ENCODE measurements around the gene CREB3L4.

The CREB3L4 gene

GRCh38 chr1:153973071-153973470 is 5.4 kb downstream of the CREB3L4 start:
- Histone ChIP-seq H3K27ac (ENCODE audit: low read depth, low read length) (no peak overlapping the region), H3K4me1 (ENCODE audit: control insufficient read depth, low read length) (peaks cover 28% of the 10 kb centered on the region), H3F3A (ENCODE audit: control insufficient read depth, insufficient read depth) (peaks cover 23% of the 10 kb centered on the region), H4K20me1 (ENCODE audit: control insufficient read depth, insufficient read depth, low read depth, low read length) (no peaks in the 10 kb centered on the region), H3K79me2 (ENCODE audit: control insufficient read depth, low read length) (peaks cover 42% of the 10 kb centered on the region), H3K4me2 (ENCODE audit: low read length) (no peak overlapping the region), H3K9me3 (ENCODE audit: control insufficient read depth, insufficient read depth, low read length) (no peaks in the 10 kb centered on the region), H3K36me3 (ENCODE audit: control insufficient read depth, low read length) (peaks cover 49% of the 10 kb centered on the region), H3K9me2 (replicated peaks; ENCODE audit: control insufficient read depth, low read length) (no peaks in the 10 kb centered on the region), H3K27me3 (ENCODE audit: control insufficient read depth, low read length) (no peaks in the 10 kb centered on the region), H3K4me3 (ENCODE audit: low read length) (no peak overlapping the region)
- TF ChIP-seq CTCF (IDR thresholded peaks at IDR 0.05; ENCODE audit: low read depth, low read length, poor library complexity, severe bottlenecking): no peak
- no peak for TF ChIP-seq EZH2phosphoT487 (IDR thresholded peaks at IDR 0.05; ENCODE audit: borderline replicate concordance, low read length)

- Histone ChIP-seq H3K4me2 (ENCODE audit: low read length) (no peak overlapping the region), H3K27me3 (ENCODE audit: control insufficient read depth, low read length) (no peaks in the 10 kb centered on the region), H3F3A (ENCODE audit: control insufficient read depth, insufficient read depth) (peaks cover 23% of the 10 kb centered on the region), H3K36me3 (ENCODE audit: control insufficient read depth, low read length) (peaks cover 50% of the 10 kb centered on the region), H3K4me1 (ENCODE audit: control insufficient read depth, low read length) (peaks cover 31% of the 10 kb centered on the region), H3K4me3 (ENCODE audit: low read length) (no peak overlapping the region), H3K9me2 (replicated peaks; ENCODE audit: control insufficient read depth, low read length) (no peaks in the 10 kb centered on the region), H3K79me2 (ENCODE audit: control insufficient read depth, low read length) (peaks cover 42% of the 10 kb centered on the region), H3K9me3 (ENCODE audit: control insufficient read depth, insufficient read depth, low read length) (no peaks in the 10 kb centered on the region), H4K20me1 (ENCODE audit: control insufficient read depth, insufficient read depth, low read depth, low read length) (no peaks in the 10 kb centered on the region), H3K27ac (ENCODE audit: low read depth, low read length) (no peak overlapping the region)
- TF ChIP-seq CTCF (IDR thresholded peaks at IDR 0.05; ENCODE audit: low read depth, low read length, poor library complexity, severe bottlenecking): no peak
- no peak for TF ChIP-seq EZH2phosphoT487 (IDR thresholded peaks at IDR 0.05; ENCODE audit: borderline replicate concordance, low read length)
Observed at GRCh38 chr1:153973525-153973924, 5.8 kb downstream of the CREB3L4 start.

GRCh38 chr1:153976819-153977249 is 9.1 kb downstream of the CREB3L4 start:
- H3K9me2 ChIP-seq (replicated peaks; ENCODE audit: control insufficient read depth, low read length): no peaks in the 10 kb centered on the region

More at GRCh38 chr1:153976819-153977249, 9.1 kb downstream of the CREB3L4 start:
- peak overlapping the region; percentile 99 for H3K4me3 ChIP-seq (ENCODE audit: low read length)
- H3K4me1 ChIP-seq (ENCODE audit: control insufficient read depth, low read length): peaks cover 37% of the 10 kb centered on the region
- H3K4me2 ChIP-seq (ENCODE audit: low read length): peak overlapping the region; percentile 95
- H3K9me3 ChIP-seq (ENCODE audit: control insufficient read depth, insufficient read depth, low read length): no peaks in the 10 kb centered on the region
- no peaks in the 10 kb centered on the region for H4K20me1 ChIP-seq (ENCODE audit: control insufficient read depth, insufficient read depth, low read depth, low read length)
- peaks cover 50% of the 10 kb centered on the region for H3K36me3 ChIP-seq (ENCODE audit: control insufficient read depth, low read length)
- peaks cover 17% of the 10 kb centered on the region for H3F3A ChIP-seq (ENCODE audit: control insufficient read depth, insufficient read depth)
- H3K27ac ChIP-seq (ENCODE audit: low read depth, low read length): peak overlapping the region; percentile 75
- no peaks in the 10 kb centered on the region for H3K27me3 ChIP-seq (ENCODE audit: control insufficient read depth, low read length)
- peaks cover 43% of the 10 kb centered on the region for H3K79me2 ChIP-seq (ENCODE audit: control insufficient read depth, low read length)
- no peak for TF ChIP-seq EZH2phosphoT487 (IDR thresholded peaks at IDR 0.05; ENCODE audit: borderline replicate concordance, low read length)
- peak; percentile 1 for TF ChIP-seq CTCF (IDR thresholded peaks at IDR 0.05; ENCODE audit: low read depth, low read length, poor library complexity, severe bottlenecking)
